SK-N-SH (cell line): Measurements from ENCODE around the gene SRGAP3.

Experiments
- CTCF ChIP-seq: fragments of 200-600 bp; sonication (generic); IDR thresholded peaks from 2 replicates; pipeline ENCODE4 v1.6.1; 2017; ENCODE audit warnings: antibody characterized with exemption, mild to moderate bottlenecking, moderate library complexity
- EP300 ChIP-seq, 2 experiments: IDR thresholded peaks; 2 replicates each; pipeline versions ENCODE4 v1.4.0 to v1.6.1; 2012; ENCODE audit warnings: borderline replicate concordance in 1 of 2, low read depth in 1 of 2, low read length in 1 of 2
- EZH2phosphoT487 ChIP-seq: fragments of 200-600 bp; sonication (generic); IDR thresholded peaks from 2 replicates; pipeline ENCODE4 v1.6.1; 2017; ENCODE audit warnings: low read depth, mixed run types, mild to moderate bottlenecking, antibody characterized with exemption, moderate library complexity, borderline replicate concordance
- JUND ChIP-seq: IDR thresholded peaks from 2 replicates; pipeline ENCODE4 v1.4.0; 2012
- MAX ChIP-seq: IDR thresholded peaks from 2 replicates; pipeline ENCODE4 v1.4.0; 2012; ENCODE audit warnings: low read depth
- MXI1 ChIP-seq: IDR thresholded peaks from 2 replicates; pipeline ENCODE4 v1.6.1; 2012; ENCODE audit warnings: mild to moderate bottlenecking, low read depth, low read length, improper control_type of control experiment
- RCOR1 ChIP-seq: fragments of 150-350 bp; IDR thresholded peaks from 2 replicates; pipeline ENCODE4 v1.6.1; 2017; ENCODE audit warnings: antibody characterized with exemption, low read length
- SIN3A ChIP-seq: IDR thresholded peaks from 2 replicates; pipeline ENCODE4 v1.6.1; 2012; ENCODE audit warnings: low read depth, mild to moderate bottlenecking, low read length, moderate library complexity, borderline replicate concordance
- YY1 ChIP-seq: IDR thresholded peaks from 2 replicates; pipeline ENCODE4 v1.4.0; 2012; ENCODE audit warnings: low read depth, mild to moderate bottlenecking

GRCh38 chr3:9165421-9165820 is 84.0 kb downstream of the SRGAP3 start:
- no peak for TF ChIP-seq EP300 (IDR thresholded peaks at IDR 0.05; ENCODE audit: borderline replicate concordance in 1 of 2, low read depth in 1 of 2, low read length in 1 of 2)
- TF ChIP-seq EZH2phosphoT487, result no peak
- no peak for TF ChIP-seq SIN3A
- no peak for TF ChIP-seq RCOR1
- TF ChIP-seq MAX, result no peak
- TF ChIP-seq YY1, result no peak
- TF ChIP-seq CTCF, result no peak
- no peak for TF ChIP-seq JUND
- TF ChIP-seq MXI1, result no peak
